K562 (cell line): ENCODE results near the gene MAN1A1. TPM values are rescaled to one million over a fixed set of nuclear protein-coding genes. Genes with fewer than 3 reads are reported as not detected.

Experiments used
- DMBX1 ChIP-seq: fragments of 250-450 bp; sonication (Bioruptor Pico); IDR thresholded peaks from 2 replicates; pipeline ENCODE4 v1.8.0; 2022; ENCODE audit warnings: inconsistent platforms, mild to moderate bottlenecking, moderate library complexity, borderline replicate concordance
- E2F6 ChIP-seq, 2 experiments: IDR thresholded peaks; 2 replicates each; pipeline ENCODE4 v1.6.1; 2011; ENCODE audit warnings: borderline replicate concordance in 1 of 2, control low read depth in 1 of 2, low read depth in 1 of 2, low read length in 1 of 2, mild to moderate bottlenecking in 1 of 2, mixed read lengths in 1 of 2, moderate library complexity in 1 of 2; ENCODE audit not compliant: insufficient read depth in 1 of 2, insufficient read length in 1 of 2, poor library complexity in 1 of 2, severe bottlenecking in 1 of 2; ENCODE audit errors: extremely low read depth in 1 of 2
- FOXK2 ChIP-seq, 2 experiments: fragments of 450-650 bp; IDR thresholded peaks in 1 of 2; conservative IDR thresholded peaks in 1 of 2; 2 replicates each; pipeline ENCODE4 v1.6.1; 2016; ENCODE audit warnings: low read depth in 2 of 2, mild to moderate bottlenecking in 1 of 2
- FOXP1 ChIP-seq: sonication (generic); formaldehyde crosslinking; IDR thresholded peaks from 2 replicates; pipeline ENCODE4 v1.8.0; 2022; ENCODE audit warnings: mild to moderate bottlenecking, missing genetic modification reagents
- GTF2E2 ChIP-seq: fragments of 200-800 bp; sonication (Bioruptor generic); IDR thresholded peaks from 2 replicates; pipeline ENCODE4 v1.6.1; 2016; ENCODE audit warnings: missing genetic modification characterization, missing compliant biosample characterization
- PRMT5 ChIP-seq: sonication (generic); formaldehyde crosslinking; IDR thresholded peaks from 2 replicates; pipeline ENCODE4 v1.5.0; 2020; ENCODE audit warnings: missing genetic modification reagents
- SMC3 ChIP-seq: conservative IDR thresholded peaks from 2 replicates; pipeline ENCODE4 v1.6.1; 2011; ENCODE audit warnings: low read depth, low read length, improper control_type of control experiment; ENCODE audit not compliant: insufficient read depth
- U2AF2 ChIP-seq: fragments of 200-400 bp; formaldehyde crosslinking; optimal IDR thresholded peaks from 2 replicates; pipeline ENCODE3; 2017; ENCODE audit warnings: low read depth, mild to moderate bottlenecking, low read length
- XRCC4 ChIP-seq: IDR thresholded peaks from one replicate; pipeline ENCODE4 v1.6.1; 2011; ENCODE audit not compliant: insufficient read depth, insufficient read length; ENCODE audit errors: extremely low read depth
- YY1 ChIP-seq, 3 experiments: IDR thresholded peaks; 2 replicates each; pipeline ENCODE4 v1.6.1; 2011; ENCODE audit warnings: low read length in 2 of 3, mild to moderate bottlenecking in 2 of 3, moderate library complexity in 2 of 3, borderline replicate concordance in 1 of 3, control low read depth in 1 of 3, low read depth in 1 of 3; ENCODE audit not compliant: insufficient read depth in 3 of 3, insufficient replicate concordance in 2 of 3, control insufficient read depth in 1 of 3, insufficient read length in 1 of 3; ENCODE audit errors: extremely low read depth in 1 of 3
- ZBED1 ChIP-seq: IDR thresholded peaks from 2 replicates; pipeline ENCODE4 v1.6.1; 2014
- ZBTB2 ChIP-seq: fragments of 450-650 bp; IDR thresholded peaks from 2 replicates; pipeline ENCODE4 v1.6.1; 2016; ENCODE audit warnings: antibody characterized with exemption
- ZFP30 ChIP-seq: fragments of 250-450 bp; sonication (Bioruptor Pico); IDR thresholded peaks from 2 replicates; pipeline ENCODE4 v1.8.0; 2022; ENCODE audit warnings: moderate library complexity, mild to moderate bottlenecking, inconsistent platforms, borderline replicate concordance
- ZFP36 ChIP-seq: fragments of 150-350 bp; IDR thresholded peaks from 2 replicates; pipeline ENCODE4 v1.6.1; 2018; ENCODE audit warnings: low read length, low read depth; ENCODE audit not compliant: partially characterized antibody
- ZHX1 ChIP-seq: fragments of 150-350 bp; conservative IDR thresholded peaks from 2 replicates; pipeline ENCODE4 v1.6.1; 2014; ENCODE audit warnings: low read length
- ZNF197 ChIP-seq: fragments of 200-800 bp; sonication (Bioruptor generic); IDR thresholded peaks from 2 replicates; pipeline ENCODE4 v1.6.1; 2016; ENCODE audit warnings: low read depth, missing genetic modification characterization, missing compliant biosample characterization
- ZNF224 ChIP-seq: sonication (generic); formaldehyde crosslinking; IDR thresholded peaks from 2 replicates; pipeline ENCODE4 v1.8.0; 2022; ENCODE audit warnings: mild to moderate bottlenecking, missing genetic modification reagents
- ZNF695 ChIP-seq: fragments of 450-650 bp; formaldehyde crosslinking; IDR thresholded peaks from 2 replicates; pipeline ENCODE4 v1.4.0; 2020; ENCODE audit warnings: mild to moderate bottlenecking, moderate library complexity
- polyA plus RNA-seq, 8 experiments: library from polyadenylated mRNA; depleted of rRNA in 4 of 8; stranded (reverse) in 5 of 8; unstranded in 3 of 8; fragments of >200 nt; fragmentation: Nextera tagmentation in 2 of 8; fragmentation: Illumina TruSeq in 1 of 8; extraction: Ambion mirVana in 2 of 8; extraction: Trizol in 1 of 8; gene quantifications; 2 replicates each; pipeline versions ENCODE4 v1.2.1 to v1.2.3, GENCODE V29; 2011 to 2014; ENCODE audit warnings: inconsistent platforms in 1 of 8, missing spikeins in 1 of 8
- total RNA-seq, 7 experiments: library from RNA; depleted of rRNA in 6 of 7; stranded (reverse); fragments of >200 nt in 6 of 7; fragmentation: Illumina TruSeq in 2 of 7; extraction: Trizol in 2 of 7; gene quantifications; 2 replicates each; pipeline versions ENCODE4 v1.2.1 to v1.2.3, GENCODE V29; 2011 to 2021; ENCODE audit warnings: low replicate concordance in 1 of 7
- TF ChIP-seq, protein P1 (sequence below): fragments of 450-650 bp; conservative IDR thresholded peaks from 2 replicates; pipeline ENCODE4 v1.6.1; 2016; ENCODE audit warnings: missing genetic modification characterization, low read depth, mild to moderate bottlenecking, missing compliant biosample characterization, moderate library complexity

MAN1A1 gene
- total and polyA plus RNA-seq, 9 of the 15 experiments (the other 6 are each of a cell fraction or from before 2014, with no cell fraction given) = 24.5 to 78.4 (median 59.7) TPM

DNA sequence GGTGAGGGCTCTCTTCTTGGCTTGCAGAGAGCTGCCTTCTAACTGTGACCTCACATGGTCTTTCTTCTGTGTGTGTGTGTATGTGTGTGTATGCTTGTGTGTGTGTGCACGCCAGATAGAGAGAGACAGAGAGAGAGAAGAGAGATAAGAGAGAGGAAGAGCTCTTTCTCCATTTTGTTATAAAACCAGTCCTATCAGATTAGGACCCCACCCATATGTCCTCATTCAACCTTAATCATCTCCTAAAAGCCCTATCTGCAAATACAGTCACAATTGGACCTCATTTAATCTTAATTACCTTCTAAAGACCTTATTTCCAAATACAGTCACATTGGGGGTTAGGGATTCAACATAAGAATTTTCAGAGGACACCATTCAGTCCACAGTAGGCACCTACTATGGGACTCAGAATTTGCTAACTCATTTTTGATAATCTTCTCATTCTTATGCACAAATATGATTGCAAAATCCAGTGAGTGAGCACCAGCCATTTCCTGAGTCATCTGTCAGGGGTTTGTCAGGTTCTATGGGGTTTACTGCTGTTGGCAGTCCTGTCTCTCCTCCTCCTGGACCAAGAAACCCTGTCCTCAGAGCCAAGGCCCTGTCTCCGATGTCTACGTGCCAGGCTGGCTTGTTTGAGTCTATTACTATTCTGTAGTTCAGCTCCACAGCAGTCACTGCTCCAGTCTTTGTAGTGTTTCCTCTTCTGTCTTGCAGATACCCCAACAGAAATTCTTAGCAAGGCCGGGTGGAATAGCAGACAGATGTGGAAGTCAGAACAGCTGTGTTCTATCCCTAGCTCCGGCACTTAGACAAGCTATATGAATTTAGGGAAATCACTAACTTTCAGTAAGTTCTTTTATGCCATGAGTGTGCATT, 212.1 kb downstream of the MAN1A1 start (continued):
- TF ChIP-seq E2F6 (IDR thresholded peaks at IDR 0.05; ENCODE audit: borderline replicate concordance in 1 of 2, extremely low read depth in 1 of 2, insufficient read depth in 1 of 2, insufficient read length in 1 of 2, low read depth in 1 of 2, low read length in 1 of 2, poor library complexity in 1 of 2, severe bottlenecking in 1 of 2) (no peak), ZNF695 (CRISPR knock-in tag) (no peak), FOXK2 (conservative IDR thresholded peaks at IDR 0.05 in 1 of 2, IDR thresholded peaks at IDR 0.05 in 1 of 2; ENCODE audit: low read depth in 2 of 2) (peak; percentile 74 to 77; a peak in 3 of 4 replicates), ZHX1 (0 out of 2 replicates have a peak, but pooled peaks have one; percentile 69), ZBTB2 (peak; percentile 90), ZFP30 (CRISPR knock-in tag) (no peak), ZNF197 (CRISPR knock-in tag) (peak; percentile 54; the same call in 1 of the 2 replicates), ZNF224 (CRISPR knock-in tag) (no peak), FOXP1 (CRISPR knock-in tag) (peak; percentile 38; the same call in 1 of the 2 replicates), XRCC4 (no peak), DMBX1 (no peak; the same call in 1 of the 2 replicates), ZFP36 (no peak), ZBED1 (no peak), GTF2E2 (tag) (no peak), SMC3 (no peak), U2AF2 (no peak), PRMT5 (CRISPR knock-in tag) (no peak), YY1 (IDR thresholded peaks at IDR 0.05; ENCODE audit: borderline replicate concordance in 1 of 3, control insufficient read depth in 1 of 3, extremely low read depth in 1 of 3, insufficient read depth in 3 of 3, insufficient read length in 1 of 3, insufficient replicate concordance in 2 of 3, low read depth in 1 of 3, low read length in 2 of 3) (peak in 1 of 3 experiments; percentile 65)
- TF ChIP-seq, protein P1, sequence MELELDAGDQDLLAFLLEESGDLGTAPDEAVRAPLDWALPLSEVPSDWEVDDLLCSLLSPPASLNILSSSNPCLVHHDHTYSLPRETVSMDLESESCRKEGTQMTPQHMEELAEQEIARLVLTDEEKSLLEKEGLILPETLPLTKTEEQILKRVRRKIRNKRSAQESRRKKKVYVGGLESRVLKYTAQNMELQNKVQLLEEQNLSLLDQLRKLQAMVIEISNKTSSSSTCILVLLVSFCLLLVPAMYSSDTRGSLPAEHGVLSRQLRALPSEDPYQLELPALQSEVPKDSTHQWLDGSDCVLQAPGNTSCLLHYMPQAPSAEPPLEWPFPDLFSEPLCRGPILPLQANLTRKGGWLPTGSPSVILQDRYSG (tag) = 0 out of 2 replicates have a peak, but pooled peaks have one; percentile 52
